SH-SY5Y (cell line): Measurements from ENCODE around the gene CHMP2A.

Experiments used
- GATA2 ChIP-seq: IDR thresholded peaks from 2 replicates; pipeline ENCODE4 v1.6.1; 2011; ENCODE audit warnings: mild to moderate bottlenecking, low read depth, low read length
- GATA3 ChIP-seq: IDR thresholded peaks from 2 replicates; pipeline ENCODE4 v1.6.1; 2011; ENCODE audit warnings: low read depth, mild to moderate bottlenecking, low read length, moderate library complexity

DNA sequence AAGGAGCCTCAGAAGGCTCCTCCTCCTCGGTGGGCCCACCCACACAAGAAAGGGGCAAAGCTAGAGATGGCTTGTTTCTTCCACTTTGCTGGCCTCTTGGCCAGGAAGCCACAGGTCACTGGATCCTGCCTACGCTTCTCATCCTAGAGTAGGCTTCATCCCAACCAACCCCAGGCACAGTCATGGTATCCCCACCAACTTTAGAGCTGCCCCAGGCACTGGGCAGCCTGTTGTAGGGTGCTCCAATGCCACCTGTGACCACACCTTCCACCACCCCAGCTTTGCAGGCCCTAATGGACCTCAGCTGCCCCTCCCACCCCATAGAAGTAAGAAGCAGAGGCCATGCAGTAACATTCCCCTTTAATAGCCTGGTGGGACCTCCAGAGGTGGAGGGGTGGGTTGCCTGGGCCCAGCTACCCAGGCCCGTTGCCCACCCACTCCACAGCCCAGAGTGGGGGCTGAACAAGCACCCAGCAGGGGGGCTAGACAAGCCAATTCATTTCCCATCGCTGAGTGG is 522 bp upstream of the CHMP2A start:
- TF ChIP-seq GATA3 (no peak), GATA2 (no peak)
